Activated naive CD8-positive, alpha-beta T cell treated with anti-CD3 and anti-CD28 coated beads, Interleukin-2, amount 10 ng/mL, durations not matched to agents 7 days and 5 days (primary cell): ENCODE results near the gene UGT1A9. TPM values are rescaled to one million over a fixed set of nuclear protein-coding genes. Genes with fewer than 3 reads are reported as not detected.
A peak's percentile ranks its signal among the peaks of the same experiment; 100 is the strongest.
"Not testable (repeated sequence)": the region's sequence is repeated elsewhere in the genome, so short reads cannot be mapped to it uniquely, and the experiment has no call there.

Source experiments
- ATAC-seq: fragments of 150-1000 bp; cut with Tn5 transposase; one replicate; pipeline ENCODE4 v1.10.0; 2021; ENCODE audit warnings: low read depth, moderate library complexity
- POLR2A ChIA-PET: fragments of 350-600 bp; sonication (Branson Sonifier 250); formaldehyde crosslinking; loops from one replicate; lab custom pipeline; 2021; ENCODE audit warnings: antibody characterized with exemption; lab: Charles Lee
- DNase-seq: peaks from one replicate; pipeline ENCODE4 v3.0.0; 2021
- H3K27ac Mint-ChIP-seq: one replicate; pipeline ENCODE4 v1.8.0; 2022; ENCODE audit warnings: mild to moderate bottlenecking, mixed read lengths
- H3K27me3 Mint-ChIP-seq: one replicate; pipeline ENCODE4 v1.8.0; 2022; ENCODE audit warnings: mild to moderate bottlenecking, moderate library complexity, mixed read lengths
- H3K36me3 Mint-ChIP-seq: one replicate; pipeline ENCODE4 v1.8.0; 2021; ENCODE audit warnings: mild to moderate bottlenecking, mixed read lengths
- H3K4me1 Mint-ChIP-seq: one replicate; pipeline ENCODE4 v1.8.0; 2021; ENCODE audit warnings: mixed read lengths
- H3K4me3 Mint-ChIP-seq: one replicate; pipeline ENCODE4 v1.8.0; 2022; ENCODE audit warnings: mild to moderate bottlenecking, moderate library complexity, mixed read lengths
- H3K9me3 Mint-ChIP-seq: one replicate; pipeline ENCODE4 v1.8.0; 2021; ENCODE audit warnings: mixed read lengths
- total RNA-seq, 2 experiments: library from RNA; stranded (reverse); gene quantifications; one replicate each; pipeline ENCODE4 v1.2.3, GENCODE V29; 2021

UGT1A9 gene
- total RNA-seq, 2 experiments from 2014 or later: not detected

- peaks cover 1% of the 10 kb centered on the region for H3K9me3 Mint-ChIP-seq
- H3K36me3 Mint-ChIP-seq: peaks cover 2% of the 10 kb centered on the region
- DNase-seq (no peak), ATAC-seq (no peak)
- H3K4me1 Mint-ChIP-seq: peaks cover 7% of the 10 kb centered on the region
- no peak overlapping the region for H3K27ac Mint-ChIP-seq
- peaks cover 25% of the 10 kb centered on the region for H3K27me3 Mint-ChIP-seq
- H3K4me3 Mint-ChIP-seq: no peak overlapping the region
- POLR2A ChIA-PET: no interaction called here
Observed at GRCh38 chr2:233707940-233708644, 36.4 kb downstream of the UGT1A9 start.

- DNase-seq (no peak), ATAC-seq (no peak)
- Mint-ChIP-seq H3K9me3 (peaks cover 1% of the 10 kb centered on the region), H3K36me3 (peaks cover 2% of the 10 kb centered on the region), H3K27me3 (peaks cover 26% of the 10 kb centered on the region), H3K27ac (no peak overlapping the region), H3K4me3 (no peak overlapping the region), H3K4me1 (peaks cover 14% of the 10 kb centered on the region)
- POLR2A ChIA-PET: no interaction called here
Observed at GRCh38 chr2:233708942-233709341, 37.2 kb downstream of the UGT1A9 start.

GRCh38 chr2:233711312-233712008, 39.8 kb downstream of the UGT1A9 start:
- Mint-ChIP-seq H3K4me3 (no peak overlapping the region), H3K27me3 (peaks cover 35% of the 10 kb centered on the region)

GRCh38 chr2:233712611-233713261, 41.0 kb downstream of the UGT1A9 start, which contains the start of gene UGT1A5:
Gene UGT1A5 (plus strand): TSS chr2:233712907. CDS start chr2:233712992, 85 bp downstream.
- H3K27ac Mint-ChIP-seq: no peak within 1 kb of the TSS
- DNase-seq (no peak), ATAC-seq (no peak)
- peaks cover 21% of the 10 kb centered on the region for H3K4me1 Mint-ChIP-seq
- POLR2A ChIA-PET: no interaction called here
- no peaks in the 10 kb centered on the region for H3K9me3 Mint-ChIP-seq
- peaks cover 33% of the 10 kb centered on the region for H3K27me3 Mint-ChIP-seq
- no peaks in the 10 kb centered on the region for H3K36me3 Mint-ChIP-seq
- no peak within 1 kb of the TSS for H3K4me3 Mint-ChIP-seq

More at GRCh38 chr2:233711312-233712008, 39.8 kb downstream of the UGT1A9 start:
- H3K27ac Mint-ChIP-seq: no peak overlapping the region
- no peaks in the 10 kb centered on the region for H3K9me3 Mint-ChIP-seq
- POLR2A ChIA-PET: no interaction called here
- H3K4me1 Mint-ChIP-seq: peaks cover 21% of the 10 kb centered on the region
- ATAC-seq (peak; percentile 70), DNase-seq (peak; percentile 77)
- no peaks in the 10 kb centered on the region for H3K36me3 Mint-ChIP-seq

- peaks cover 34% of the 10 kb centered on the region for H3K27me3 Mint-ChIP-seq
- no peak for DNase-seq
- H3K9me3 Mint-ChIP-seq: no peaks in the 10 kb centered on the region
- H3K4me1 Mint-ChIP-seq: peaks cover 21% of the 10 kb centered on the region
- H3K27ac Mint-ChIP-seq: no peak overlapping the region
- no peak overlapping the region for H3K4me3 Mint-ChIP-seq
- no peaks in the 10 kb centered on the region for H3K36me3 Mint-ChIP-seq
- POLR2A ChIA-PET: no interaction called here
- ATAC-seq: no peak
Observed at GRCh38 chr2:233713262-233713615, 41.5 kb downstream of the UGT1A9 start.

- Mint-ChIP-seq H3K36me3 (no peaks in the 10 kb centered on the region), H3K4me1 (peaks cover 22% of the 10 kb centered on the region), H3K4me3 (peak overlapping the region; percentile 16), H3K9me3 (no peaks in the 10 kb centered on the region), H3K27ac (peak overlapping the region; percentile 2), H3K27me3 (peaks cover 34% of the 10 kb centered on the region)
- no peak for DNase-seq
- ATAC-seq: peak; percentile 73
- POLR2A ChIA-PET: no interaction called here
Observed at GRCh38 chr2:233714121-233714520, 42.4 kb downstream of the UGT1A9 start.

GRCh38 chr2:233718552-233718951, 46.9 kb downstream of the UGT1A9 start, which contains the start of gene UGT1A4:
Gene UGT1A4 (plus strand): TSS chr2:233718736. CDS start chr2:233718821, 85 bp downstream.
- no peaks in the 10 kb centered on the region for H3K9me3 Mint-ChIP-seq
- no peak for DNase-seq
- no peaks in the 10 kb centered on the region for H3K36me3 Mint-ChIP-seq
- no peak within 1 kb of the TSS for H3K27ac Mint-ChIP-seq
- H3K4me3 Mint-ChIP-seq: no peak within 1 kb of the TSS
- POLR2A ChIA-PET: no interaction called here
- peaks cover 20% of the 10 kb centered on the region for H3K4me1 Mint-ChIP-seq
- ATAC-seq: no peak
- H3K27me3 Mint-ChIP-seq: peaks cover 35% of the 10 kb centered on the region

GRCh38 chr2:233728723-233729301, 57.1 kb downstream of the UGT1A9 start, which contains the start of gene UGT1A3:
Gene UGT1A3 (plus strand): TSS chr2:233729042. CDS start chr2:233729127, 85 bp downstream.
- Mint-ChIP-seq H3K27ac (no peak within 1 kb of the TSS), H3K27me3 (peaks cover 25% of the 10 kb centered on the region), H3K4me1 (no peaks in the 10 kb centered on the region), H3K9me3 (no peaks in the 10 kb centered on the region), H3K4me3 (no peak within 1 kb of the TSS), H3K36me3 (no peaks in the 10 kb centered on the region)
- no peak for ATAC-seq
- DNase-seq: no peak
- POLR2A ChIA-PET: no interaction called here

- ATAC-seq, POLR2A ChIA-PET, H3K4me1 Mint-ChIP-seq, H3K4me3 Mint-ChIP-seq, H3K36me3 Mint-ChIP-seq, DNase-seq, H3K27ac Mint-ChIP-seq, H3K9me3 Mint-ChIP-seq: not testable (repeated sequence)
- peaks cover 21% of the 10 kb centered on the region for H3K27me3 Mint-ChIP-seq
Observed at GRCh38 chr2:233736868-233737653, 65.4 kb downstream of the UGT1A9 start.

- H3K27me3 Mint-ChIP-seq: peaks cover 12% of the 10 kb centered on the region
- ATAC-seq: no peak
Observed at GRCh38 chr2:233740870-233741269, 69.2 kb downstream of the UGT1A9 start.

GRCh38 chr2:233743464-233744259, 72.0 kb downstream of the UGT1A9 start:
- ATAC-seq (no peak), DNase-seq (no peak)
- no peaks in the 10 kb centered on the region for H3K36me3 Mint-ChIP-seq
- POLR2A ChIA-PET: no interaction called here
- H3K9me3 Mint-ChIP-seq: peaks cover 3% of the 10 kb centered on the region
- H3K27me3 Mint-ChIP-seq: peaks cover 12% of the 10 kb centered on the region
- H3K4me3 Mint-ChIP-seq: no peak overlapping the region
- no peak overlapping the region for H3K27ac Mint-ChIP-seq
- no peaks in the 10 kb centered on the region for H3K4me1 Mint-ChIP-seq

More at GRCh38 chr2:233740870-233741269, 69.2 kb downstream of the UGT1A9 start:
- Mint-ChIP-seq H3K4me1 (no peaks in the 10 kb centered on the region), H3K27ac (no peak overlapping the region), H3K36me3 (no peaks in the 10 kb centered on the region), H3K4me3 (no peak overlapping the region), H3K9me3 (no peaks in the 10 kb centered on the region)
- no peak for DNase-seq
- POLR2A ChIA-PET: no interaction called here
